Measurements from ENCODE around the gene CCDC137.

The CCDC137 gene

GRCh38 chr17:81711814-81712467 lies 45.4 kb downstream of the CCDC137 start, which contains the start of gene SLC25A10:
Gene SLC25A10, plus strand, starts transcription at chr17:81712284. Its CDS starts 143 bp downstream, at chr17:81712427.
- H3K4me3 ChIP-seq (ENCODE audit: low read depth, low read length), result peak within 1 kb of the TSS; percentile 64
- no peak for DNase-seq (ENCODE audit: low read depth)

GRCh38 chr17:81712468-81713003 lies 46.0 kb downstream of the CCDC137 start:
- peak overlapping the region; percentile 64 for H3K4me3 ChIP-seq (ENCODE audit: low read depth, low read length)
- no peak for DNase-seq (ENCODE audit: low read depth)

- no peak for DNase-seq (ENCODE audit: low read depth)
- peak overlapping the region; percentile 64 for H3K4me3 ChIP-seq (ENCODE audit: low read depth, low read length)
These were observed 46.5 kb downstream of the CCDC137 start for GRCh38 chr17:81713004-81713555.

GRCh38 chr17:81713556-81714411 lies 47.2 kb downstream of the CCDC137 start:
- no peak for DNase-seq (ENCODE audit: low read depth)
- no peak overlapping the region for H3K4me3 ChIP-seq (ENCODE audit: low read depth, low read length)

- H3K4me3 ChIP-seq (ENCODE audit: low read depth, low read length), result no peak overlapping the region
- no peak for DNase-seq (ENCODE audit: low read depth)
These were observed 48.0 kb downstream of the CCDC137 start for GRCh38 chr17:81714412-81715106.

- H3K4me3 ChIP-seq (ENCODE audit: low read depth, low read length), result no peak overlapping the region
- DNase-seq (ENCODE audit: low read depth), result no peak
These were observed 48.8 kb downstream of the CCDC137 start for GRCh38 chr17:81715107-81715871.

- DNase-seq (ENCODE audit: low read depth), result no peak
These were observed 49.5 kb downstream of the CCDC137 start for GRCh38 chr17:81715872-81716673.

GRCh38 chr17:81716674-81716996 lies 50.1 kb downstream of the CCDC137 start:
- no peak for DNase-seq (ENCODE audit: low read depth)
- H3K4me3 ChIP-seq (ENCODE audit: low read depth, low read length), result no peak overlapping the region

More at GRCh38 chr17:81715872-81716673, 49.5 kb downstream of the CCDC137 start:
- no peak overlapping the region for H3K4me3 ChIP-seq (ENCODE audit: low read depth, low read length)

- no peak overlapping the region for H3K4me3 ChIP-seq (ENCODE audit: low read depth, low read length)
- DNase-seq (ENCODE audit: low read depth), result no peak
These were observed 50.7 kb downstream of the CCDC137 start for GRCh38 chr17:81717049-81717765.

GRCh38 chr17:81717766-81718089 lies 51.2 kb downstream of the CCDC137 start:
- no peak for DNase-seq (ENCODE audit: low read depth)
- H3K4me3 ChIP-seq (ENCODE audit: low read depth, low read length), result no peak overlapping the region

GRCh38 chr17:81719410-81720266 lies 53.1 kb downstream of the CCDC137 start:
- no peak overlapping the region for H3K4me3 ChIP-seq (ENCODE audit: low read depth, low read length)
- no peak for DNase-seq (ENCODE audit: low read depth)

GRCh38 chr17:81720267-81721071 lies 53.9 kb downstream of the CCDC137 start:
- no peak for DNase-seq (ENCODE audit: low read depth)
- H3K4me3 ChIP-seq (ENCODE audit: low read depth, low read length), result no peak overlapping the region

GRCh38 chr17:81722184-81723120 lies 55.9 kb downstream of the CCDC137 start:
- no peak for DNase-seq (ENCODE audit: low read depth)
- H3K4me3 ChIP-seq (ENCODE audit: low read depth, low read length), result no peak overlapping the region

All from skeletal muscle cell (primary cell).